ENCODE results near the gene PGAP1. TPM values are rescaled to one million over a fixed set of nuclear protein-coding genes. Genes with fewer than 3 reads are reported as not detected.

The PGAP1 gene
- total and polyA plus RNA-seq, 9 of the 15 experiments (the other 6 are each of a cell fraction or from before 2014, with no cell fraction given), result 0.08 to 0.73 (median 0.52) TPM

DNA sequence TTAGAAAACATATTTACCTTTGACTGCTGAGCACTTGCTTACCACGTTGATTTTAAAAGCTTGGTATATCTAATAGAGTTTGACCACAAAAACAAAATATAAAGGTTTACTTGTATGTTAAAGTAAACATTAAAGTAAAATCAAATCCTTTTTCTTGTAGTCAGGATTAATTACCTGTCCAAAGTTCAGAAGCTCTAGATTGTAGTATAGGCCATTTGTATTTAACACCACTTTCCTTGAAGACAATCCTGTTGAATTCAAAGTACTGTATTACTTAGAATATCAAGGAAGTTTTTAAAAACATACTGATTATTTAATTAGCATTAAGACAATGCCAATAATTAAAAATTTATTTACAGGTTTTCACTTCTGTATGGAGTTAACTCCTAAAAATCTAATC, 53.0 kb downstream of the PGAP1 start:
- Histone ChIP-seq H3K4me1 (replicated peaks in 1 of 2; ENCODE audit: control insufficient read depth in 2 of 2, insufficient read depth in 2 of 2, low read length in 2 of 2) (no peaks in the 10 kb centered on the region), H2AFZ (ENCODE audit: low read depth, low read length) (no peak overlapping the region), H3K79me2 (ENCODE audit: control insufficient read depth, insufficient read depth, low read length) (no peaks in the 10 kb centered on the region), H3K4me3 (no peak overlapping the region), H4K20me1 (replicated peaks; ENCODE audit: control insufficient read depth, insufficient read depth, low read length) (no peaks in the 10 kb centered on the region), H3K27me3 (ENCODE audit: control insufficient read depth in 2 of 2, insufficient read depth in 2 of 2, low read length in 2 of 2) (no peaks in the 10 kb centered on the region), H3K36me3 (ENCODE audit: control insufficient read depth, insufficient read depth, low read length) (no peaks in the 10 kb centered on the region), H3K9me1 (ENCODE audit: control insufficient read depth, insufficient read depth, low read length) (no peaks in the 10 kb centered on the region), H3K27ac (ENCODE audit: extremely low read depth, low read depth, low read length) (no peak overlapping the region), H3K4me2 (ENCODE audit: insufficient read depth, low read length) (no peak overlapping the region), H3K9me3 (replicated peaks; ENCODE audit: control insufficient read depth, insufficient read depth, low read depth, low read length) (no peaks in the 10 kb centered on the region), H3K9ac (ENCODE audit: insufficient read depth in 1 of 2, low read depth in 2 of 2, low read length in 2 of 2) (no peak overlapping the region)
- in situ Hi-C loops (cut with MboI) (no loop called here), intact Hi-C loops (cut with micrococcal nuclease) (no loop called here)
- no TSS peak for BruUV-seq (replicated peaks)
- ATAC-seq (no peak), DNase-seq (ENCODE audit: extremely low read depth in 1 of 4, low spot score in 3 of 4) (no peak), FAIRE-seq (no peak)
- WGBS (ENCODE audit: insufficient coverage, low coverage, missing lambda C conversion rate), result 0% methylated on average over 1 of the region's 1 CpG
- ChIA-PET CTCF (ENCODE audit: low intra/inter-chr PET ratio) (no interaction called here), POLR2A (no interaction called here)
- TF ChIP-seq SMARCE1 (IDR thresholded peaks at IDR 0.05) (no peak), TARDBP (IDR thresholded peaks at IDR 0.05) (no peak), TEAD4 (IDR thresholded peaks at IDR 0.05; ENCODE audit: low read length) (no peak), TEAD4 (CRISPR knock-in tag; IDR thresholded peaks at IDR 0.05; ENCODE audit: borderline replicate concordance) (no peak), JUN (IDR thresholded peaks at IDR 0.05; ENCODE audit: borderline replicate concordance, low read depth, low read length) (no peak), JUN (CRISPR knock-in tag; IDR thresholded peaks at IDR 0.05; ENCODE audit: borderline replicate concordance) (no peak), CHD2 (IDR thresholded peaks at IDR 0.05; ENCODE audit: low read depth, low read length) (no peak)
- TF ChIP-seq, protein P1, sequence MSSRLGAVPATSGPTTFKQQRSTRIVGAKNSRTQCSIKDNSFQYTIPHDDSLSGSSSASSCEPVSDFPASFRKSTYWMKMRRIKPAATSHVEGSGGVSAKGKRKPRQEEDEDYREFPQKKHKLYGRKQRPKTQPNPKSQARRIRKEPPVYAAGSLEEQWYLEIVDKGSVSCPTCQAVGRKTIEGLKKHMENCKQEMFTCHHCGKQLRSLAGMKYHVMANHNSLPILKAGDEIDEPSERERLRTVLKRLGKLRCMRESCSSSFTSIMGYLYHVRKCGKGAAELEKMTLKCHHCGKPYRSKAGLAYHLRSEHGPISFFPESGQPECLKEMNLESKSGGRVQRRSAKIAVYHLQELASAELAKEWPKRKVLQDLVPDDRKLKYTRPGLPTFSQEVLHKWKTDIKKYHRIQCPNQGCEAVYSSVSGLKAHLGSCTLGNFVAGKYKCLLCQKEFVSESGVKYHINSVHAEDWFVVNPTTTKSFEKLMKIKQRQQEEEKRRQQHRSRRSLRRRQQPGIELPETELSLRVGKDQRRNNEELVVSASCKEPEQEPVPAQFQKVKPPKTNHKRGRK (tag; IDR thresholded peaks at IDR 0.05), result no peak
- TF ChIP-seq, protein P2, sequence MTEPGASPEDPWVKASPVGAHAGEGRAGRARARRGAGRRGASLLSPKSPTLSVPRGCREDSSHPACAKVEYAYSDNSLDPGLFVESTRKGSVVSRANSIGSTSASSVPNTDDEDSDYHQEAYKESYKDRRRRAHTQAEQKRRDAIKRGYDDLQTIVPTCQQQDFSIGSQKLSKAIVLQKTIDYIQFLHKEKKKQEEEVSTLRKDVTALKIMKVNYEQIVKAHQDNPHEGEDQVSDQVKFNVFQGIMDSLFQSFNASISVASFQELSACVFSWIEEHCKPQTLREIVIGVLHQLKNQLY (CRISPR knock-in tag; conservative IDR thresholded peaks at IDR 0.05), result no peak
